PC-3 (cell line): ENCODE results near the gene STXBP3. TPM values are rescaled to one million over a fixed set of nuclear protein-coding genes. Genes with fewer than 3 reads are reported as not detected.

ENCODE experiments used
- ATAC-seq: fragments of 200-7000 bp; cut with Tn5 transposase; 2 replicates; pipeline ENCODE4 v1.9.1; 2020; ENCODE audit warnings: mild to moderate bottlenecking, moderate library complexity
- BruUV-seq: library from RNA; stranded (reverse); fragments of 400-500 nt; replicated peaks from 2 replicates; lab custom pipeline; 2021; lab: Mats Ljungman, UMichigan
- CTCF ChIA-PET: fragments of 300-600 bp; sonication (Branson Sonifier 250); formaldehyde crosslinking; loops from one replicate; lab custom pipeline; 2022; ENCODE audit warnings: antibody characterized with exemption; lab: Charles Lee
- POLR2A ChIA-PET: fragments of 300-600 bp; sonication (Branson Sonifier 250); formaldehyde crosslinking; loops from one replicate; lab custom pipeline; 2022; ENCODE audit warnings: antibody characterized with exemption; ENCODE audit not compliant: unreplicated experiment; lab: Charles Lee
- DNase-seq: peaks from one replicate; pipeline ENCODE4 v3.0.0-alpha.2; 2015
- H2AFZ ChIP-seq: fragments of 300-600 bp; sonication (generic); 2 replicates; pipeline ENCODE4 v1.6.0; 2016; ENCODE audit warnings: antibody characterized with exemption, low read length
- H3F3A ChIP-seq: fragments of 300-600 bp; sonication (generic); one replicate; pipeline ENCODE4 v1.6.0; 2017; ENCODE audit warnings: antibody characterized with exemption, low read length, control low read depth, mild to moderate bottlenecking; ENCODE audit not compliant: unreplicated experiment
- H3K27ac ChIP-seq: fragments of 300-600 bp; sonication (generic); 2 replicates; pipeline ENCODE4 v1.5.1; 2016; ENCODE audit warnings: mild to moderate bottlenecking, low read length
- H3K27me3 ChIP-seq: fragments of 300-600 bp; sonication (generic); 2 replicates; pipeline ENCODE4 v1.6.1; 2016; ENCODE audit warnings: low read length, mixed read lengths
- H3K36me3 ChIP-seq: fragments of 300-600 bp; sonication (generic); 2 replicates; pipeline ENCODE4 v1.6.1; 2016; ENCODE audit warnings: low read depth, mixed run types, low read length, mixed read lengths
- H3K4me1 ChIP-seq: fragments of 300-600 bp; sonication (generic); 2 replicates; pipeline ENCODE4 v1.5.1; 2016; ENCODE audit warnings: low read length; ENCODE audit not compliant: insufficient read depth
- H3K4me2 ChIP-seq: fragments of 300-600 bp; sonication (generic); 2 replicates; pipeline ENCODE4 v1.6.0; 2016; ENCODE audit warnings: low read length
- H3K4me3 ChIP-seq: fragments of 300-600 bp; sonication (generic); 2 replicates; pipeline ENCODE4 v1.5.1; 2016; ENCODE audit warnings: mild to moderate bottlenecking, low read length, mixed read lengths
- H3K79me2 ChIP-seq: fragments of 300-600 bp; sonication (generic); 2 replicates; pipeline ENCODE4 v1.6.1; 2017; ENCODE audit warnings: low read length, mixed read lengths
- H3K9ac ChIP-seq: fragments of 300-600 bp; sonication (generic); 2 replicates; pipeline ENCODE4 v1.6.0; 2016; ENCODE audit warnings: mild to moderate bottlenecking, low read length
- H3K9me2 ChIP-seq: fragments of 300-600 bp; sonication (generic); replicated peaks from 2 replicates; pipeline ENCODE4 v1.6.1; 2016; ENCODE audit warnings: mixed run types, low read length, mixed read lengths
- H3K9me3 ChIP-seq: fragments of 300-600 bp; sonication (generic); 2 replicates; pipeline ENCODE4 v1.6.1; 2016; ENCODE audit warnings: low read length, mixed read lengths
- H4K20me1 ChIP-seq: fragments of 300-600 bp; sonication (generic); 2 replicates; pipeline ENCODE4 v1.6.1; 2016; ENCODE audit warnings: low read length, mixed read lengths
- EZH2 ChIP-seq: fragments of 300-600 bp; sonication (generic); IDR thresholded peaks from one replicate; pipeline ENCODE4 v1.6.1; 2017; ENCODE audit warnings: antibody characterized with exemption, mild to moderate bottlenecking, low read length; ENCODE audit not compliant: unreplicated experiment
- EZH2phosphoT487 ChIP-seq: fragments of 300-600 bp; sonication (generic); IDR thresholded peaks from 2 replicates; pipeline ENCODE4 v1.6.1; 2018; ENCODE audit warnings: mild to moderate bottlenecking, antibody characterized with exemption, low read length, borderline replicate concordance
- intact Hi-C: fragments of 100-400 bp; cut with micrococcal nuclease; formaldehyde crosslinking; loops from 2 replicates; pipeline ENCODE4 v1.9.0; 2023
- total RNA-seq: library from RNA; depleted of rRNA; stranded (reverse); fragments of >200 nt; gene quantifications from 2 replicates; pipeline ENCODE4 v1.2.3, GENCODE V29; 2014
- TF ChIP-seq, protein P1 (sequence below): fragments of 300-600 bp; sonication (generic); conservative IDR thresholded peaks from 2 replicates; pipeline ENCODE4 v1.5.1; 2017; ENCODE audit warnings: antibody characterized with exemption, low read depth, mild to moderate bottlenecking, low read length

Gene STXBP3
- total RNA-seq, 1 experiment from 2014 or later, result 17.2 TPM

DNA sequence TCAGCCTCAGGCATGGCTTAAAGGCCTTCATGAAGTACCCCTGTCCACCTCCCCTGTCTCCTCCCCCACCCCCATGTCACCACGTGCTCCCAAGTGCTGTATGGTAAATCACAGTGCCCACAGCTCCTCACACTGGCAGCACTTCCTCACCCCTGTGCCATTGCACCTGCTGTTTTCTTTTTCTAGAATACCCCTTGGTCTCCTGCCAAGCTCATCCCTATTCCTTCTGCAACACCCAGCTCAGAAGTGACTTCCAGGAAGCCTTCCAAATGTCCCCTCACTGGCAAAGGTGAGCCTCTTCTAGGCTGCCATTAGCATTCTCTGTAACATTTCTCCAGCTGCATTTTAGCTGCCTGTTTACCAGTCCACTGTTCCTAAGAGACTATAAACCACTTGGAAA, 101.0 kb downstream of the STXBP3 start:
- POLR2A ChIA-PET, result no interaction called here
- intact Hi-C loops, result no loop called here
- Histone ChIP-seq H3K27ac (no peak overlapping the region), H3K79me2 (no peaks in the 10 kb centered on the region), H3K4me2 (no peak overlapping the region), H3K9me3 (no peaks in the 10 kb centered on the region), H3K27me3 (no peaks in the 10 kb centered on the region), H3K9me2 (no peaks in the 10 kb centered on the region), H4K20me1 (no peaks in the 10 kb centered on the region), H3K36me3 (no peaks in the 10 kb centered on the region), H2AFZ (no peak overlapping the region), H3F3A (no peaks in the 10 kb centered on the region), H3K4me3 (no peak overlapping the region), H3K9ac (no peak overlapping the region), H3K4me1 (no peaks in the 10 kb centered on the region)
- DNase-seq, result no peak
- BruUV-seq, result no TSS peak
- ATAC-seq, result no peak
- TF ChIP-seq EZH2phosphoT487 (no peak), EZH2 (no peak)
- TF ChIP-seq, protein P1, sequence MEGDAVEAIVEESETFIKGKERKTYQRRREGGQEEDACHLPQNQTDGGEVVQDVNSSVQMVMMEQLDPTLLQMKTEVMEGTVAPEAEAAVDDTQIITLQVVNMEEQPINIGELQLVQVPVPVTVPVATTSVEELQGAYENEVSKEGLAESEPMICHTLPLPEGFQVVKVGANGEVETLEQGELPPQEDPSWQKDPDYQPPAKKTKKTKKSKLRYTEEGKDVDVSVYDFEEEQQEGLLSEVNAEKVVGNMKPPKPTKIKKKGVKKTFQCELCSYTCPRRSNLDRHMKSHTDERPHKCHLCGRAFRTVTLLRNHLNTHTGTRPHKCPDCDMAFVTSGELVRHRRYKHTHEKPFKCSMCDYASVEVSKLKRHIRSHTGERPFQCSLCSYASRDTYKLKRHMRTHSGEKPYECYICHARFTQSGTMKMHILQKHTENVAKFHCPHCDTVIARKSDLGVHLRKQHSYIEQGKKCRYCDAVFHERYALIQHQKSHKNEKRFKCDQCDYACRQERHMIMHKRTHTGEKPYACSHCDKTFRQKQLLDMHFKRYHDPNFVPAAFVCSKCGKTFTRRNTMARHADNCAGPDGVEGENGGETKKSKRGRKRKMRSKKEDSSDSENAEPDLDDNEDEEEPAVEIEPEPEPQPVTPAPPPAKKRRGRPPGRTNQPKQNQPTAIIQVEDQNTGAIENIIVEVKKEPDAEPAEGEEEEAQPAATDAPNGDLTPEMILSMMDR, result no peak
- CTCF ChIA-PET, result no interaction called here

DNA sequence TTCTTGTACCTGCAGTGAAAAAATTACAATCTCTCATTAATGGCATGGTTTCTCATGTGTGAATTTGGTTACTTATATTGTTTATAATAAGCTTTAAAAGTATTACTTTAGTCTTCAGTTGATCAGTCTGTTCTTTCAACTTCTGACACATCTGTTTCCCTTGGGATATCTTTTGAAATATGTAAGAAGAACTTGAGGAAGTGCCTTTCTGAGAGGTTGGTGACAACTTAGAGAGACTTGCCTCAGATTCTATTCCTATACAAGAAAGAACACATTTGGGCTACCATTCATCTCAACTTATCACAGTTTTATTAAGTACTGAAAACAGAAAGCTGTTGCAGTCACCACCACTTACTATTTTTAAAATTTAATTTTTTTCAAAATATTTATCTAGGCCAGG, 102.3 kb downstream of the STXBP3 start:
- POLR2A ChIA-PET, result no interaction called here
- Histone ChIP-seq H3K27ac (no peak overlapping the region), H3K4me3 (no peak overlapping the region), H3K9me2 (no peaks in the 10 kb centered on the region), H3F3A (no peaks in the 10 kb centered on the region), H3K79me2 (no peaks in the 10 kb centered on the region), H4K20me1 (no peaks in the 10 kb centered on the region), H3K9me3 (no peaks in the 10 kb centered on the region), H3K4me1 (no peaks in the 10 kb centered on the region), H3K27me3 (no peaks in the 10 kb centered on the region), H3K9ac (no peak overlapping the region), H2AFZ (no peak overlapping the region), H3K4me2 (no peak overlapping the region), H3K36me3 (no peaks in the 10 kb centered on the region)
- no peak for DNase-seq
- CTCF ChIA-PET, result no interaction called here
- TF ChIP-seq EZH2phosphoT487 (no peak), EZH2 (no peak)
- TF ChIP-seq, protein P1, result no peak
- intact Hi-C loops, result no loop called here
- BruUV-seq, result no TSS peak
- ATAC-seq, result no peak

DNA sequence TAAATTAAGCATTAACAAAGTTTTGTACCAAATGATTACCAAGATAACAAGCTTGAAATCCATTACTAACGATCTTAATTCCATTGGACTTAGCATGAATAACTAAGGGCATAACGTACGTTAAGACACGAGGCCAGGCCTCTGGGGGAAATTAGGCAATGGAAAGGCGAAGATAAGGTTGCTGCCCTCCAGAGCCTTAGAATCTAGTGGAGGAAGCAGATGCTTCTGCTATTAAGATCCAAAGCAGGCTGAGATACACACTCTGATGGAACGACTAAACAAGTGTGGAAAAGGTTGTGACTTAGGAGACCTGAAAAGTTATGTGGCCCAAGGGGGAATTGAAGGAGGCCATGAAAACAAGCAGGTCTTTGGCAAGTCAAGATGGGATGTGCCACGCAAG, 104.5 kb downstream of the STXBP3 start:
- no peaks in the 10 kb centered on the region for H3K79me2 ChIP-seq
- TF ChIP-seq EZH2phosphoT487, result no peak
- TF ChIP-seq, protein P1, result no peak
- no peaks in the 10 kb centered on the region for H3K4me1 ChIP-seq
- H3K9me3 ChIP-seq, result no peaks in the 10 kb centered on the region
- BruUV-seq, result no TSS peak
- no peaks in the 10 kb centered on the region for H3F3A ChIP-seq
- DNase-seq (no peak), ATAC-seq (no peak)
- no peaks in the 10 kb centered on the region for H3K36me3 ChIP-seq
- no peak overlapping the region for H3K9ac ChIP-seq
- no peak overlapping the region for H2AFZ ChIP-seq
- no peak overlapping the region for H3K4me3 ChIP-seq
- POLR2A ChIA-PET, result no interaction called here
- no peaks in the 10 kb centered on the region for H3K9me2 ChIP-seq
- no peak overlapping the region for H3K27ac ChIP-seq
- intact Hi-C loops, result no loop called here
- H3K4me2 ChIP-seq, result no peak overlapping the region
- H4K20me1 ChIP-seq, result no peaks in the 10 kb centered on the region
- CTCF ChIA-PET, result no interaction called here
- H3K27me3 ChIP-seq, result no peaks in the 10 kb centered on the region
